NT2/D1 (cell line): Measurements from ENCODE around the gene ATP5PO.

Experiments
- SUZ12 ChIP-seq: IDR thresholded peaks from 2 replicates; pipeline ENCODE4 v1.6.1; 2011; ENCODE audit not compliant: insufficient read length, insufficient read depth; ENCODE audit errors: extremely low read depth
- YY1 ChIP-seq: IDR thresholded peaks from 2 replicates; pipeline ENCODE4 v1.6.1; 2011; ENCODE audit not compliant: insufficient read length, insufficient read depth
- ZNF274 ChIP-seq: IDR thresholded peaks from 2 replicates; pipeline ENCODE4 v1.6.1; 2011; ENCODE audit warnings: mild to moderate bottlenecking, low read depth, low read length

DNA sequence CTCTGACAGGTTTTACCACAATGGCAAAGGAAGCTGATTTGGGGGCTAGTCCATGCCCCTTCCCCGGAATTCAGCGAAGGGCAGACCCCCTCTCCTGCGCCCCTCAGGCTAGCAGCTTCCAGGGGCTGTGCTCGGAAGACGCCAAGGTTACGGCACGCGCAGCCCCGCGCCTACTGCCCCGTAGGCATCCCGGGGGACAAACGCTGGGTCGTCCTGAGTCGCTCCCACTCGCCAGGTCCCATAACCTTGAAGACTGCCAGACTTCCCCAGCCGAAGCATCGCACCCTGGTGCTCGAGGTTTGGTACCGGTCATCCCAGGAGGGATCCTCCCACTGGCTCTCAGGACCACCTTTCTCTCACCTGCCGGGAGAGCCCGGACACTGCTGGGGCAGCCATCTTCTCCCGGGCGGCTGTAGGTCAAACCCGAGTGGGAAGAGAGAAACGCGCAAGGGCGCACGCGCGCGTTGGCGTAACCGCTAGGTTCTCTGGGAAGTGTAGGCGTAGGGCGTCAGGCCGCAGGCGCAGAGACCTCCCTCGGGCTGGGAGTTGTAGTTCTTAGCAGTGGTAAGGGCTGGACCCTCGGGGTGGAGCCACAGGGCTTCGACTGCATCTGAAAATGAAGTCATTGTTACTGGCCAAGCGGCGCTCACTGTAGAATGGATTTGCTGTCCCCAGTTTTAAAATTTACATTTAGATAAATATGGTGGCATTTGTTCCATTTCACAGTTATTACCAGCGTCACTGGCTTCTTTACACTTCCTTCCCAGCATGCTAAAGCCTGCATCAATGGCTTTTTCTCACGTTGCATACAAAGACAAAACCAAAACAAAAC lies at the start of gene ATP5PO:
- TF ChIP-seq YY1 (peak; percentile 79), SUZ12 (no peak), ZNF274 (no peak)
